Activated naive CD4-positive, alpha-beta T cell treated with anti-CD3 and anti-CD28 coated beads, Interleukin-2, amount 50 U/mL, for 24 hours (primary cell): ENCODE data around the gene SEPSECS.

Experiments used
- H3K27ac Mint-ChIP-seq: one replicate; pipeline ENCODE4 v1.8.0; 2021; ENCODE audit warnings: mild to moderate bottlenecking, mixed read lengths
- H3K27me3 Mint-ChIP-seq: one replicate; pipeline ENCODE4 v1.8.0; 2021; ENCODE audit warnings: mixed read lengths
- H3K36me3 Mint-ChIP-seq: one replicate; pipeline ENCODE4 v1.8.0; 2021; ENCODE audit warnings: mixed read lengths
- H3K4me1 Mint-ChIP-seq: one replicate; pipeline ENCODE4 v1.8.0; 2021; ENCODE audit warnings: mixed read lengths
- H3K4me3 Mint-ChIP-seq: one replicate; pipeline ENCODE4 v1.8.0; 2021; ENCODE audit warnings: mild to moderate bottlenecking, mixed read lengths
- H3K9me3 Mint-ChIP-seq: one replicate; pipeline ENCODE4 v1.8.0; 2021; ENCODE audit warnings: mixed read lengths

The SEPSECS gene

DNA sequence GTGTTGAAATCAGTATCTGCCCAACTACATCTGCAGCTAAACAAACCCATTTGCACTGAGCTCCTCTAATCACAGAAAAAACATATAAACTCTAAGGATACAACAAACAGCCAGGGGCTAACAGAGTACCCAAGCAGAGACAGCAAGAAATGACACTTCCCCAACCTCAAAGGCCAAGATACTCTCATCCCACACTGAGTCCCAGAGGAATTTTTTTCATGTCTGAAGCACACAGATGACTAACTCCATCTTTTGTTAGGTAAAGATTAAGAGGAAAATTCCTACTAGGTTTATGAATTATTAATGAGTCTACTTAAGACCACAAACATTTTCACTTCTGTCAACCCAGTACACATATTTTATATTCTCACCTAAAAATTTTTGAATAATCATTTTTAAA is 31.6 kb downstream of the SEPSECS start:
- Mint-ChIP-seq H3K36me3 (peaks cover 9% of the 10 kb centered on the region), H3K27me3 (no peaks in the 10 kb centered on the region), H3K4me1 (peaks cover 3% of the 10 kb centered on the region), H3K27ac (peak overlapping the region; percentile 18), H3K4me3 (no peak overlapping the region), H3K9me3 (no peaks in the 10 kb centered on the region)

DNA sequence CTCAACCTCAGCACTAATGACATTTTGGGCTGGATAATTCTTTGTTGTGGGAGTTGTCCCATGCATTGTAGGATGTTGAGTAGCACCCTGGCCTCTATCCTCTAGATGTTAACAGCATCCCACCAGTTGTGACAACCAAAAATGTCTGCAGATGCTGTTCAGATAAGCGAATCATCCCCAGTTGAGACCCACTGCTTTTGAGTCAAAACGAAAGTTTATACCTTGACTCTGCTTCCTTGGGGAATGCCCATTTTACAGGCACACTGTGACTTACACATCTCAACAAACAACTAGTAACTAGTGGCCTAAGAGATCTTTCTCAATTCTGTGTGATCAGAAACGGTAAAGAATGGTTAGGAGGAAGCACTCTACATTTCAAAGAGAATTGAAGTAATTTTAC is 37.0 kb downstream of the SEPSECS start:
- Mint-ChIP-seq H3K4me3 (no peak overlapping the region), H3K27me3 (no peaks in the 10 kb centered on the region), H3K9me3 (no peaks in the 10 kb centered on the region), H3K36me3 (peaks cover 11% of the 10 kb centered on the region), H3K27ac (no peak overlapping the region), H3K4me1 (no peaks in the 10 kb centered on the region)

DNA sequence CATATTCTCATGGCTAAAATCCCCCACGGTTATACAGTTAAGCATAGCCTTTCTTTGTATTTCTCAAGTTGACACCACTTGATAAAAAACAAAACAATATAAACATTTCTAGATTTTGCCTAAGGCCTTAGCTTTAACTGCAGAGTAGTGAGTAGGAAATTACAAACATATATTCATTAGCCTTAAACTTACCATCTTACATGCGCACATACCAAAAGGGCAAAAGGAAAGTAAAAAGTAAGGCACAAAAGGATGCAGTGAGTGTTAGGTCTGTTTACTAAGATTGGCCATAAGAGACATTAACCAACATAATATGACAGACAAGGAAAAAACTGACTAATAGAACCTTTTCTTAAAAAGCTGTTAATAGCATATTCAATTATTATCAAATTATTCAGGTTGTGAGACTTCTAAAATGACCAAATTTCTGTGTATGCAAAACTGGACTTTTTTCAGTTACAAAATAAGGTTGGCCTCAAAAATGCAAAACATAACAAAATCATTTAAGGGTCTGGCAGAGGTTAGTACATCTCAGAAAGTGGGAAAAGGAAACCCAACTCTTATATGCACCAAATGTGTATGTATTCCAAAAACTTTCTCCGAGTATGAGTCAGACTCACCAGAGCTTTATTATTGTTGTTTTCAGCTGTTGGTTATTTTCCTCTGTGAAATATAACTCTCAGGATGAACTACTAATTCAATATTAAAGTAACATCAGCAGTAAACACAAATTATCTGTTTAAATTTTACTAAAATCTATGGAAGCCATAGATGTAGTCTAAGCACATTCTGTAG is 39.9 kb downstream of the SEPSECS start:
- H3K4me3 Mint-ChIP-seq, result no peak overlapping the region
- peaks cover 16% of the 10 kb centered on the region for H3K36me3 Mint-ChIP-seq
- no peak overlapping the region for H3K27ac Mint-ChIP-seq

DNA sequence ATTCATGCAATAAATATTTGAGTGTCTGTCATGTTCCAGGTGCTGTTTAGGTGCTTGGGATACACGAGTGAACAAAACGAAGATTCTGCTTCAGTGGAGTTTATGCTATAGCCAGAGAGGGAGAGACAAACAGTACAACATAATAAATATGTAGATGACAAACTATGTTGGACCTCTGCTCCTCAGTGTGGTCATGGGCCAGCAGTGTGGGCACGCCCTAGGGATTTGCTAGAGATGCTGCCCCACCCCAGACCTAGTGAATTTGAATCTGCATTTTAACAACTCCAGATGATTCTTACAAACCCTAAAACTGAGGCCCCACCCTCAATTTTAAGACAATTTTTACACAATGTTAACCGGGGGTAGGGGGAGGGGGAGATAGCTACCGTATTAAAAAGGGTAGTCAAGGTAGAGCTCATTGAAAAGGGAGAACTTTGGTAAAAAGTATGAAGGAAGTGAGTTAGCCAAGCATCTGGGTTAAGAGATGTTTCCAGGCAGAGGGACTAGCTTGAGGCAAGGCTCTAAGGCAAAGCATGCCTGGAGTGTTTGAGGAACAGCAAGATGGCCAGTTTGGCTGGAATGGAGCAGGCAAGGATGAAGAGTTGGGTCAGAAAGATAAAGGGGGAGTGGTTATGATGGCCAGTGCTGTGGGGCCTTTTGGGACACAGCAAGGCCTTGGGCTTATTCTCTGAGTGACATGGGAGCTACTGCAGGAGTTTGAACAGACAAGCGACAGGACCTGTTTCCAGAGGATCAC is 42.4 kb downstream of the SEPSECS start:
- H3K27me3 Mint-ChIP-seq, result no peaks in the 10 kb centered on the region
- no peaks in the 10 kb centered on the region for H3K9me3 Mint-ChIP-seq
- H3K36me3 Mint-ChIP-seq, result peaks cover 12% of the 10 kb centered on the region
- H3K27ac Mint-ChIP-seq, result no peak overlapping the region
- H3K4me1 Mint-ChIP-seq, result no peaks in the 10 kb centered on the region
- H3K4me3 Mint-ChIP-seq, result no peak overlapping the region

More for the DNA sequence above, 39.9 kb downstream of the SEPSECS start:
- Mint-ChIP-seq H3K27me3 (no peaks in the 10 kb centered on the region), H3K4me1 (no peaks in the 10 kb centered on the region), H3K9me3 (no peaks in the 10 kb centered on the region)

DNA sequence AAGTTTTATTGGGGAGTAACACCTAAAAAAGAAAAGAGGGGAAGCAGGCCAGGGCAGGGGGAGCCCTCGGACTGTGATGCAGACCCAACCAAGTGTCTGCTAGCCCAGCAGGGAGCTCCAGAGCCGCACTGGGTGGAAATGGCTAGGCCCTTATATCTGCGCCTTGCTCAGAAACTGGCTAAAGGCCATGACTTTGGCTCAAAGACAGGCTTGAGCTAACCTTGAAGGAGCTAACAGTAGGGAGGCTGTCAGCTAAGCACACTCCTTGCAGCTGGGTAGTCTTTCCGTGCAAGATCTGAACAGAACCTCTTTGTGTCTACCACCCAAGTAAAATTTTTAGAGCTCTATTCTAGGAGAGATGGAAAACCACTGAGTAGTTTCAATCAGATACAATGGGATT is 43.0 kb downstream of the SEPSECS start:
- no peaks in the 10 kb centered on the region for H3K9me3 Mint-ChIP-seq
- no peaks in the 10 kb centered on the region for H3K4me1 Mint-ChIP-seq
- no peak overlapping the region for H3K4me3 Mint-ChIP-seq
- no peaks in the 10 kb centered on the region for H3K27me3 Mint-ChIP-seq
- H3K36me3 Mint-ChIP-seq, result peaks cover 12% of the 10 kb centered on the region
- no peak overlapping the region for H3K27ac Mint-ChIP-seq

DNA sequence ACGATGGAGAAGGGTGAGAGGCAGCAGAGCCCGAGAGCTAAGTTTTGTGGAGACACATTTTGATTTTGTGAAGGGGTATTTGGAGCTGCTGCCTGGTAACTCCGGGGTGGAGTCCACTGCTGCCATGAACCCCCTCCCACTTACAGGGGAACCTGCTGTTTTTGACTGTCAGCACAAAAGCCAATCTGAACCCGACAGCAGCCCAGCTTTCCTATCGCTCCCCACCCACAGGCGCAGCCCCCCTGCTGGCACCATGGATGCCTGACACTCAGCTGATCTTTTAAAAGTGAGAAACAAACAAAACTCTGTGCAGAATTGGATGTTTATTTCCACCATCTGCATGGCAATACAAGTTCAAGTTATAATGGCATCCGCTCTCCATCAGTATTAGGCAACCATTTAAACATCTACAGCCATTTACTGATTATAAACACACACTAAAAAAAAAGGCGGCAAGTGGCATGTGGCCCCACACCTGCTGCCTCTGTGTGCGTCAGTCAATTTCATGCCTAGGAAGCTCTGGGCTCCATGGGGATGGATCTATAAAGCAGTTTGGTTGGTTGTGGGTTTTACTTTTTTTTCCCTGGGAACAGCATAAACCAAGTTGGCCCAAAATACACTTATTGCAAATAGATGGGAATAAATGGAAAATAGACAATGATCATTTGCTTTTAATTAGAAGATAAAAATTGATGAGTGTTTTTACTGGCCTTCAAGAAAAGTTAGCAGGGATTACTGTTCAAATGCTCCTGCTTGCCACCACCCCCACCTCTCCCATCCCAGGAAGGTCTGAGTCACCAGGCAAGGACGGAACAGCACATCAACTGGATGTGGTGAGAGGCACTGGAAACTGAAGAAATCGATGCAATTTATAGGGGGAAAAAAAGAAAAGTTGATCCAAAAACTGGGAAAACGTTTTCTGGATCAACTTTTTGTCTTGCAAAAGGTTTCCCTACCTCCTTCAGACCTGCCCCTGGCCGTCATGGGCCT is 46.0 kb downstream of the SEPSECS start:
- H3K27me3 Mint-ChIP-seq, result no peaks in the 10 kb centered on the region
- H3K9me3 Mint-ChIP-seq, result no peaks in the 10 kb centered on the region
- peaks cover 8% of the 10 kb centered on the region for H3K36me3 Mint-ChIP-seq
- no peak overlapping the region for H3K4me3 Mint-ChIP-seq
- no peak overlapping the region for H3K27ac Mint-ChIP-seq
- H3K4me1 Mint-ChIP-seq, result no peaks in the 10 kb centered on the region

DNA sequence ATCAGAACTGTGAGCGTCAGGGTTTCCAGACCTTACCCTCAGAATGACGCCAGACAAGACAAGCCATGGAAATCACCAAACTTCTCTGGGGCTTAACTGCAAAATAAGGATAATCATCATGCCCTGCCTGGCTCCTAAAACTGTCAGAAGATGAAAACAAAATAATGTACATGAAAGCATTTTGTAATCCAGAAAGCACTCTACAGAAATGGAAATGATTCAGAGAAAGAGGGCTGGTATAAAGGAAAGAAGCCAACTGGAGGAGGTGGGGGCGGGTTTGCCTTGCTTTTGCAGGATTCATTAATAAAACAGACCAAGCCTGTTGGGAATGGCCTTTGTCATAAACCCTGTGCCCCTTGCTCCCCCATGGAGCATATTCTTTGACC is 47.3 kb downstream of the SEPSECS start:
- Mint-ChIP-seq H3K27ac (no peak overlapping the region), H3K36me3 (peaks cover 7% of the 10 kb centered on the region), H3K4me1 (no peaks in the 10 kb centered on the region), H3K27me3 (no peaks in the 10 kb centered on the region), H3K9me3 (no peaks in the 10 kb centered on the region), H3K4me3 (no peak overlapping the region)

DNA sequence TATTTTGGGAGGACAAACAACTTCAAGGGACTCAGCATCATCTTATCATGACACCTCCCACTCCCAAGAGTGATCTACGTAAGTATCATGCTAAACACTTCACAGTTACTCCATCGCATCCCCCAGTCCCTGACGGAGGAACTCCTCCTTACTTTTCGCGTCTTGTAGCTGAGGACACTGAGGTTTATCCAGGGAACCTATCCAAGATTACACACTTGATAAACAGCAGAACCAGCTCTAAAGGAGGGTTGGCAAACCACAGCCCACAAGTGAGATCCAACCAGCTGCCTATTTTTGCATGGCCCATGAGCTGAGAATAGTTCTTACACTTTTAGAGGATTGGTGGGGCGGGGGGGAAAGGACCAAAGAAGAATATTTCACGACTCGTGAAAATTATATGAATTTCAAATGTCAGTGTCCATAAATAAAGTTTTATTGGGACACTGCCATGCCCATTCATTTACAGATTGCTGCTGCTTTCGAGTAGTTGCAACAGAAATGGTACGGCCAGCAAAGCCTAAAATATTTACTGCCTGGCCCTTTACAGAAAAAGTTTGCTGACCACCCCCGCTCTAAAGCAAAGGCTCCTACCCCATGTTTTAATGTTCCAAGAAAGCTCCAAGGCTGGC is 47.8 kb downstream of the SEPSECS start:
- Mint-ChIP-seq H3K27ac (no peak overlapping the region), H3K36me3 (peaks cover 6% of the 10 kb centered on the region), H3K9me3 (no peaks in the 10 kb centered on the region), H3K27me3 (no peaks in the 10 kb centered on the region), H3K4me3 (no peak overlapping the region), H3K4me1 (no peaks in the 10 kb centered on the region)

DNA sequence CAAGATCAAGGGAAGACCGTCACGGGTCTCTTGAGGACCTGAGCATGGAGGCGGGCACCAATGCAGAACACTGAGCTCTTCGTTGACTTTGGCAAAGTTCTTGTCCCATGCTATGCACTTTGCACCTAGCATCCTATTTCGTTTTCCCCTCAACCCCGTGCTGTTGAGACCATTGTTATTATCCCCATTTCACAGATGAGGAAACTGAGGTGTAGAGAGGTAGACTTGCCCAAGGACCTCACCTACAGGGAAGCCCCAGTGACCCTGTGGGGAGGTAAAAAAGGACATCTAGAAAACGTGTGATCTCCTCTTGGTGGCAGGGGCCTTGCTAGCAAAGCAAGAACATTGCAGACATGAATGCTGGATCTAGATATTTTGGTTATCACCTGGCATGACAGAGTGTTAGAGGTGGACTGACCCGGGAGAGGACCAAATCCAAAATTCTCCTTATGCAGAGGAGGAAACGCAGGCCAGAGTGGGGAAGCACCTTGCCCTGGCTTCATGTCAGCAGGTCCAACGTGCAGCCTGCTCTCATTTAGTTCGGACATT is 48.5 kb downstream of the SEPSECS start:
- H3K4me3 Mint-ChIP-seq, result no peak overlapping the region
- H3K27me3 Mint-ChIP-seq, result no peaks in the 10 kb centered on the region
- no peaks in the 10 kb centered on the region for H3K9me3 Mint-ChIP-seq
- H3K27ac Mint-ChIP-seq, result no peak overlapping the region
- H3K4me1 Mint-ChIP-seq, result no peaks in the 10 kb centered on the region
- peaks cover 4% of the 10 kb centered on the region for H3K36me3 Mint-ChIP-seq

DNA sequence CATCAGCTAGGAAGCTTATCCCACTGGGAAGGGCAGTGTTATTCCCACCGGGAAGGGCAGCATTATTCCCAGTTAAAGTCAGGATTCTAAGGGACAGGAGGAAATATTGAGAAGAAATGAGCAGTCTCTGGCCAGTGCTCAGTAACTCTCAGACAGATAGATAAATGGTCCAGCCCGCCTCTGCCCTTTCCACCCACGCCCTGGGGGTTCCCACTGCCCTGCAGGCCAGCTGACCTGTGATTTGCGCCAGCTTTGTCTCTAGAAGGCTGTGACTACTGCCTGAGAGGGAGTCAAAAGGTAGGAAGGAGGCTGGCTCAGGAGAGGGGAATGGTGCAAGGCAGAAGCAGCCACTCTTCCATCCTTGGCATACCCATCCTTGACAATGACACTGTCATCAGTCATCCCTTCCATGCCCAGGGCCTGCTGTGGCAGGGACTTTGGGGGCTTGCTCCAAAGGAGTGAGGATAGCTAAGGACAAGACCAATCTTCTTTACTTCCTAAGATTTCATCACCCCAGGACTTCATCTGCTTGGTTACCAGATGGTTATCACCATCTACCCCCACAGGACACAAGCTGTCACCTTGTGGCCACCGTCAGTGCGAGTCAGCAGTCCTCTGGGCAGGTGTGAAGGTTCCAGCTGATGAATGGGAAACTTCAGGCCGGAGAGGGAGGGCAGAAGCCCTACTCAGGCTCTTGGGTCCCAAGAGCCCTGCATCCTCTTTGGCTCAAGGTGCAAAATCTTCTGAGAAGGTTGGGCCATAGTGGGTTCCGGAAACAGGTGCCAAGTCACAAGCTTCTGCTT is 49.5 kb downstream of the SEPSECS start:
- Mint-ChIP-seq H3K4me1 (no peaks in the 10 kb centered on the region), H3K9me3 (no peaks in the 10 kb centered on the region), H3K4me3 (no peak overlapping the region), H3K27me3 (no peaks in the 10 kb centered on the region), H3K27ac (no peak overlapping the region), H3K36me3 (peaks cover 4% of the 10 kb centered on the region)

DNA sequence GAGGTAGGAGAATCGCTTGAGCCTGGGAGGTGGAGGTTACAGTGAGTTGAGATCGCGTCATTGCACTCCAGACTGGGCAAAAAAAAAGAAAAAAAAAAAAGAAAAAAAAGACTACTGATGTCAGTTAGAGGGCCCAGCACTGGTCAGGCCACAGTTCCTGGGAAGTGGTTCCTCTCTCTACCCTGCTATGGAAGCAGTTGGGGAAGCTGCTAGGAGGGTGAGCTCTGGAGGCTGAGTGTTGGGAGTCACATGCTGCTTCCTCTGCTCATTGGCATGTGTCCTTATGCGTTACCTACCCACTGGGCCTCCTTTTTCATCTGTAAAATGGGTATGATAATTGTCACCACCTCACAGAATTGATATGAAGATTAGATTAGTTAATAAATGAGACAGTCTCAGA is 50.7 kb downstream of the SEPSECS start:
- H3K27me3 Mint-ChIP-seq, result no peaks in the 10 kb centered on the region
- no peaks in the 10 kb centered on the region for H3K9me3 Mint-ChIP-seq
- no peaks in the 10 kb centered on the region for H3K4me1 Mint-ChIP-seq
- no peak overlapping the region for H3K4me3 Mint-ChIP-seq
- H3K27ac Mint-ChIP-seq, result no peak overlapping the region
- peaks cover 5% of the 10 kb centered on the region for H3K36me3 Mint-ChIP-seq

DNA sequence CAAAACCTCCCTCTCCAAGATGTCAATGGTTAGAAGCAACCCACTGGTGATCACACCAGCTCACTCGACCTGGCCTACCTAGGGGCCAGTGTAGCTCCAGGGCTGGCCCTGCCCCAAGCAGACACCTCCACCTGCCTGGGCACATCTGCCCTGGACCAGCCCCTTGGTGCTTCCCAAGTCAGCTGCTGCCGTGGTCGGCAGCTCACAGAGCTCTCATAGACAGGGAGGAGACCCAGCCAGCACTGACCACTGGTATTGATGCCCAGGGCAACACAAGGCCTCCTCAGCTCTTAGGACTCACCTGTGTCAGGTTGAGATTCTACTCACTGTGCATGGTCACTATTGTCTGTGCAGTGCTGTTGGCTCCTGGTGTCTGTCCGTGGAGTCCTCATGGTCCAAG is 51.7 kb downstream of the SEPSECS start:
- H3K4me3 Mint-ChIP-seq, result no peak overlapping the region

DNA sequence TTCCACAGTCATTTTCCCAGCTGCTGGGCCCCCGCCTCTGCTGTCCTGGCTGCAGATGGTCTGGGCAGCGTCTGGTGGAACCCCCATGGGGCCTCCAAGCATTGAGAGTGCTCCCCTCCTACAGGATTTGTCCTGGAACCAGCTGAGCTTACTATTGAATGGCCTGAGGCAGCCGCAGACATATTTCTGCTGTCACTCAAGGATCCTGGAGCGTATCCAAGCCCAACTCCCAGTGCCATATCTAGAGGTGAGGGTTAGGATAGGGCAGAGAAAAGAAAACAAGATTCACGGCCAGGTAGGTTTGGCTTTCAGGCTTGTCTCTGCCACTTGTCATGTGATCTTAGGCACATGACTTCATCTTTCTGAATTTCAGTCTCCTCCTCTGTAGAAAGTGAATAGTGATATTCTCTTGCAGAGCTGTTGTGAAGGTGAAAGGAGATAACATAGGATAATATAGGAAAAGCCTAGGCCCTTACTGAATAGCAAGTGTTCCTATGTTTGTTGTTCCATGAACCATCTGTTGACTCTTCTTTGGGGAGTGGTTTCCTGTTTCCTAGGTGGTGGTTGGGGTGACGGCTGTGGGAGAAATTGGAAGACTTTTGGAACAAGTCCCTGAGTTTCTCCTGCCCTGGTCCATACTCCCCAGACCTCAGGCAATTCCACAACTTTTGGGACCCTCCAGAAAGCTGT is 52.3 kb downstream of the SEPSECS start:
- no peaks in the 10 kb centered on the region for H3K27me3 Mint-ChIP-seq
- peaks cover 5% of the 10 kb centered on the region for H3K36me3 Mint-ChIP-seq

More for the DNA sequence above, 51.7 kb downstream of the SEPSECS start:
- no peaks in the 10 kb centered on the region for H3K4me1 Mint-ChIP-seq
- no peaks in the 10 kb centered on the region for H3K27me3 Mint-ChIP-seq
- no peaks in the 10 kb centered on the region for H3K9me3 Mint-ChIP-seq
- H3K36me3 Mint-ChIP-seq, result peaks cover 5% of the 10 kb centered on the region
- H3K27ac Mint-ChIP-seq, result no peak overlapping the region

More for the DNA sequence above, 52.3 kb downstream of the SEPSECS start:
- Mint-ChIP-seq H3K9me3 (no peaks in the 10 kb centered on the region), H3K4me1 (no peaks in the 10 kb centered on the region), H3K27ac (no peak overlapping the region), H3K4me3 (no peak overlapping the region)
